Thyroid gland (tissue), 4 donors: ENCODE measurements around the gene ATF7. TPM values are rescaled to one million over a fixed set of nuclear protein-coding genes. Genes with fewer than 3 reads are reported as not detected.

Experiments used
- DNase-seq, 2 donors: peaks; one replicate each; pipeline ENCODE4 v3.0.0-alpha.2; 2019
- H3K27ac ChIP-seq, 3 donors: fragments of 200-600 bp; sonication (generic); 1 replicate in 2 of 3; 2 replicates in 1 of 3; pipeline ENCODE4 v1.5.1; 2016 to 2019; ENCODE audit warnings: mild to moderate bottlenecking in 1 of 3, moderate library complexity in 1 of 3
- H3K27me3 ChIP-seq: fragments of 200-600 bp; sonication (generic); one replicate; pipeline ENCODE4 v1.5.1; 2019
- H3K36me3 ChIP-seq, 2 donors: fragments of 200-600 bp; sonication (generic); one replicate each; pipeline ENCODE4 v1.5.1; 2016 to 2019
- H3K4me1 ChIP-seq, 2 donors: fragments of 200-600 bp; sonication (generic); one replicate each; pipeline ENCODE4 v1.5.1; 2017 to 2019
- H3K4me3 ChIP-seq, 3 donors: fragments of 200-600 bp; sonication (generic); replicated peaks in 1 of 3; 1 replicate in 2 of 3; 2 replicates in 1 of 3; pipeline ENCODE4 v1.5.1; 2016; ENCODE audit warnings: mild to moderate bottlenecking in 1 of 3
- H3K9me3 ChIP-seq: fragments of 200-600 bp; sonication (generic); one replicate; pipeline ENCODE4 v1.5.1; 2017
- POLR2A ChIP-seq, 2 donors: fragments of 450-650 bp; IDR thresholded peaks; one replicate each; pipeline ENCODE4 v1.6.1; 2017; ENCODE audit warnings: antibody characterized with exemption in 2 of 2, mild to moderate bottlenecking in 2 of 2, moderate library complexity in 1 of 2
- WGBS, 2 donors: methylation state at CpG; one replicate each; pipeline ENCODE4 v1.1.5; 2017; 5-methylcytosine and 5-hydroxymethylcytosine counted together
- intact Hi-C: fragments of 100-400 bp; cut with DNase I; formaldehyde crosslinking; loops from one replicate; pipeline ENCODE4 v1.15.1; 2023
- total RNA-seq, 4 donors: library from RNA; depleted of rRNA; stranded (reverse); fragments of >200 nt; gene quantifications; one replicate each; pipeline ENCODE4 v1.2.3, GENCODE V29; 2016
- TF ChIP-seq, protein P1 (sequence below), 6 experiments: fragments of 200-600 bp in 3 of 6; fragments of 450-650 bp in 3 of 6; sonication (generic) in 3 of 6; IDR thresholded peaks; one replicate each; pipeline ENCODE4 v1.5.1; 2016 to 2019; ENCODE audit warnings: antibody characterized with exemption in 6 of 6, mild to moderate bottlenecking in 2 of 6, inconsistent platforms in 1 of 6, moderate library complexity in 1 of 6

ATF7 gene
- total RNA-seq, 4 donors from 2014 or later = 21.3 to 40.1 (median 37.6) TPM

DNA sequence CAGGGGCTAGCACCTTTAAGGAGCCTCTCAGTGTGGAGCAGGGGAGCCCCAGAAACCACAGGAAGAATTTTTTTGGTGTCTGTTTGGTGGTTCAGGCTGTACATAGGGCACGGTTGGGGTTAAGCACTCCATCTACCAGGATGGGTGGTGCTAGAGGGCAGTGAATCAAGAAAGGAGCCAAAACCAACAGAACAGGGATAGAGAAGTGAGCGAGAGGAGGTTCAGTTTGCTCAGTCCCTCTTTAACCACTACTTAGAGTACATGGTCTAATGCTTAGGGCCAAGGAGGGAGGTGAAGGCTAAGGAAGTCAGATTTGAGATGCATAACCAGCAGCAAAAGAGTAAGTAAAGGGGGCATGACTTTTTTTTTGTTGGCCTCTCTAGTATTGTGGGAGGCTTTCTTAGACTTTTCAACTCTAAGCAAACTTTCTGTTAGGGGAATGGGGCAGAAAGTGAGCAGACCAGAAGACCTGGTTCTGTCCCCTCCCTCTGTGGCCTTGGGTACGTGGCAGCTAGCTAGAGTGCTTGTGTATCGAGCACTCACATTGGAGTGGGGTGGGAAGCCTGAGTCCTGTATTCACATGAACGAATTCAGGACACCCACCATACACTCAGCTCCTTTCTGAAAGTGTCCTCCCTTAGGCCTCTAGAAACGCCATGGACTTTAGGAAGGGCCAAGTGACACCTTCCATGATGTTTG is 112.3 kb downstream of the ATF7 start:
- WGBS, 2 donors = 29 to 41% methylated on average over 6 of the region's 6 CpGs
- Histone ChIP-seq H3K4me3 (no peak overlapping the region), H3K27me3 (no peaks in the 10 kb centered on the region), H3K4me1 (peaks cover 26 to 30% of the 10 kb centered on the region in 2 donors), H3K36me3 (peaks cover 12 to 30% of the 10 kb centered on the region in 2 donors), H3K27ac (peak overlapping the region; percentile 11 to 69 (median 61)), H3K9me3 (no peaks in the 10 kb centered on the region)
- peak; percentile 45 to 54 for DNase-seq
- intact Hi-C loops = no loop called here
- TF ChIP-seq, protein P1, sequence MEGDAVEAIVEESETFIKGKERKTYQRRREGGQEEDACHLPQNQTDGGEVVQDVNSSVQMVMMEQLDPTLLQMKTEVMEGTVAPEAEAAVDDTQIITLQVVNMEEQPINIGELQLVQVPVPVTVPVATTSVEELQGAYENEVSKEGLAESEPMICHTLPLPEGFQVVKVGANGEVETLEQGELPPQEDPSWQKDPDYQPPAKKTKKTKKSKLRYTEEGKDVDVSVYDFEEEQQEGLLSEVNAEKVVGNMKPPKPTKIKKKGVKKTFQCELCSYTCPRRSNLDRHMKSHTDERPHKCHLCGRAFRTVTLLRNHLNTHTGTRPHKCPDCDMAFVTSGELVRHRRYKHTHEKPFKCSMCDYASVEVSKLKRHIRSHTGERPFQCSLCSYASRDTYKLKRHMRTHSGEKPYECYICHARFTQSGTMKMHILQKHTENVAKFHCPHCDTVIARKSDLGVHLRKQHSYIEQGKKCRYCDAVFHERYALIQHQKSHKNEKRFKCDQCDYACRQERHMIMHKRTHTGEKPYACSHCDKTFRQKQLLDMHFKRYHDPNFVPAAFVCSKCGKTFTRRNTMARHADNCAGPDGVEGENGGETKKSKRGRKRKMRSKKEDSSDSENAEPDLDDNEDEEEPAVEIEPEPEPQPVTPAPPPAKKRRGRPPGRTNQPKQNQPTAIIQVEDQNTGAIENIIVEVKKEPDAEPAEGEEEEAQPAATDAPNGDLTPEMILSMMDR (IDR thresholded peaks at IDR 0.05) = no peak
- TF ChIP-seq POLR2A (IDR thresholded peaks at IDR 0.05) = peak in 1 of 2 donors; percentile 66

DNA sequence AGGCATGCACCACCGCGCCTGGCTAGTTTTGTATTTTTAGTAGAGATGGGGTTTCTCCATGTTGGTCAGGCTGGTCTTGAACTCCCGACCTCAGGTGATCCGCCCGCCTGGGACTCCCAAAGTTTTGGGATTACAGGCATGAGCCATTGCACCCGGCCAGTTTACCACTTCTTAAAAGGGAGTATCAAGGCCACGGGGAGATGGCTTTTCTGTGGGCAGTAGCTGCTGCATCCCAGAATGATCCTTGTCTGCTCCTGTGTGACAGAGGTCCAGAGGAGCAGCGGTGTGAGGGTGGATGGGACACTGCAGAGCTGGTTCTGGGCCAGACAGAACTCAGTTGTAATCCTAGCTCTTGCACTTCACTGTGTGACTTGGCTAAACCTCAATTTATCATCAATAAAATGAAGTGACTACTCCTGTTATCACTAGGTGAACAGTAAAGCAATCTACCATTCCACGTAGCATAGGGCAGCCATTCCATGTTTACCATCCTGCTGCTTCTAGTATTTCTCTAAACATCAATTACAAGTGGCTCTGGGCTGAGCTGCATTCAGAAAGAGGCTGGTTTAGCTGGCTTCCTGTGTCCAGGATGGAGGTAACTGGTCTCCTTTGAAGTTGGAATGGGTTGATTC is 115.9 kb downstream of the ATF7 start:
- no peaks in the 10 kb centered on the region for H3K27me3 ChIP-seq
- H3K27ac ChIP-seq = no peak overlapping the region
- peaks cover 12 to 27% of the 10 kb centered on the region in 2 donors for H3K36me3 ChIP-seq
- WGBS, 2 donors = 88 to 90% methylated on average over 9 of the region's 9 CpGs
- intact Hi-C loops = no loop called here
- no peak for DNase-seq
- H3K4me1 ChIP-seq = peaks cover 22 to 33% of the 10 kb centered on the region in 2 donors
- H3K9me3 ChIP-seq = no peaks in the 10 kb centered on the region
- TF ChIP-seq POLR2A (IDR thresholded peaks at IDR 0.05) = no peak
- TF ChIP-seq, protein P1 (IDR thresholded peaks at IDR 0.05) = no peak
- H3K4me3 ChIP-seq = no peak overlapping the region

- H3K36me3 ChIP-seq = peaks cover 12 to 27% of the 10 kb centered on the region in 2 donors
- intact Hi-C loops = loop anchor here (5.0 to 10.0 kb wide), 2 partner anchors 51 to 184 kb away; partner anchors contain the start of gene AAAS
- H3K4me3 ChIP-seq = no peak overlapping the region
- no peaks in the 10 kb centered on the region for H3K27me3 ChIP-seq
- no peak overlapping the region for H3K27ac ChIP-seq
- WGBS, 2 donors = 32 to 37% methylated on average over 7 of the region's 7 CpGs
- H3K9me3 ChIP-seq = no peaks in the 10 kb centered on the region
- TF ChIP-seq POLR2A (IDR thresholded peaks at IDR 0.05) = no peak
- TF ChIP-seq, protein P1 (IDR thresholded peaks at IDR 0.05) = peak; percentile 63 to 91 (median 90)
- DNase-seq = peak; percentile 82 to 86
- H3K4me1 ChIP-seq = peaks cover 5 to 16% of the 10 kb centered on the region in 2 donors
Observed at GRCh38 chr12:53508534-53509170, 117.5 kb downstream of the ATF7 start.

DNA sequence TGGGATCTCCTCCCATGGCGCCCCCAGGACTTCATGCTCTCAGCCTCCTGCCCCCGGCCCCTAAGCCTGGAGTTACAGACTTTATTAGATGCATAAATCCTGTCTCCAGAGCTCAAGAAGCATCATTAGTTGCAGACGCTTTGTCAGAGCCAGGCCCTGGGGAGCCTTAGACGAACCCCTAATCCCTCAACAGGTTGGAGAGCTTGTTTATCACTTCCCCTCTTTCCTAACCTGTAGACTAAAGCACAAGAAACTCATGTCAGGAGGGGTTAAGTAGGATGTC is 118.6 kb downstream of the ATF7 start:
- Histone ChIP-seq H3K9me3 (no peaks in the 10 kb centered on the region), H3K4me3 (no peak overlapping the region), H3K4me1 (peaks cover 0 to 14% of the 10 kb centered on the region in 2 donors), H3K36me3 (peaks cover 12 to 27% of the 10 kb centered on the region in 2 donors), H3K27me3 (no peaks in the 10 kb centered on the region), H3K27ac (no peak overlapping the region)
- 80 to 90% methylated on average over 4 of the region's 4 CpGs for WGBS, 2 donors
- no peak for DNase-seq
- intact Hi-C loops = loop anchor here (5.0 to 10.0 kb wide), 2 partner anchors 50 to 183 kb away; partner anchors contain the start of gene AAAS
- no peak for TF ChIP-seq POLR2A (IDR thresholded peaks at IDR 0.05)
- TF ChIP-seq, protein P1 (IDR thresholded peaks at IDR 0.05) = no peak
